ENCODE measurements around the gene PLCB2. TPM values are rescaled to one million over a fixed set of nuclear protein-coding genes. Genes with fewer than 3 reads are reported as not detected.

Gene PLCB2
- total and polyA plus RNA-seq, 9 of the 15 experiments (the other 6 are each of a cell fraction or from before 2014, with no cell fraction given), result 0.37 to 12.3 (median 8.0) TPM

DNA sequence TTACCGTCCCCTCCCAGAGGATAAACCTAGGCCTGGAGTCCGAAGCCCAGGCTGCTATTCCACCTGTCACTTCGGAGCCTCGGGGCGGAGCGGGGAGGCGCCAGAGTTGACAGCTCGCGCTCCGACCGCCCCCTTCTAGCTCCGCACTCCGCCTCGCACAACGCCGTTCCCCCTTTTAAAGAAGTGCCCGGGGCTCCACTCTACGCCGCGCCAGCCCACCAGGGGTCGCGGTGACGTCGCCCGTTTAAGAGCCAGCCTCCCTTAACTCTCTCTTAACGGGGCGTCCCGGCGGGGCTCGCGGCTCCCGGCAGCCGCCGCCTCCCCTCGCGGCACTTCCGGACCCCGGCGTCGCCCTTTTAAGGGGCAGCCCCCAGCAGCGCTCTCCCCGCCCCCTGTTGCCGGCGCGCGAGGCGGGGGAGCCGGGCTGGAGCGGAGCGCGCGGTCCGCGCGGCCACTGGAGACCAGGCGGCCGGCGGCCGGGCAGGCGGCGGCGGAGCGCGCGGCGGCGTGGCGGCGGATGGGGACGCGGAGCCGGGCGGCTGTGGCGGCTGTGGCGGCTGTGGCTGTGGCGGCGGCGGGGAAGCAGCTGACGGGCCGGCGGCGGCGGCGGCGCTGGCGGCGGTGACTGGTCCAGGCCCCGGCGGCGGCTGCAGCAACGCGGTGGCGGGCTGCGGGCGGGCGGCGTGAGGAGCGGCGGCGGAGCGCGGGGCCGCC lies 15.7 kb upstream of the PLCB2 start, which contains the start of gene INAFM2 (continued):
- TF ChIP-seq ZNF384 (IDR thresholded peaks at IDR 0.05; ENCODE audit: low read depth, low read length) (no peak), ZNF707 (CRISPR knock-in tag; conservative IDR thresholded peaks at IDR 0.05) (no peak), CBX2 (IDR thresholded peaks at IDR 0.05; ENCODE audit: insufficient read depth, low read length, poor library complexity, severe bottlenecking) (no peak), ZNF583 (CRISPR knock-in tag; IDR thresholded peaks at IDR 0.05) (no peak), ZBTB7A (IDR thresholded peaks at IDR 0.05; ENCODE audit: borderline replicate concordance, control insufficient read depth, low read depth, low read length) (peak; percentile 94), CCNT2 (IDR thresholded peaks at IDR 0.05; ENCODE audit: borderline replicate concordance, extremely low read depth, insufficient read length, low read depth, low read length) (peak; percentile 94), ZNF263 (CRISPR knock-in tag; IDR thresholded peaks at IDR 0.05; ENCODE audit: borderline replicate concordance) (peak; percentile 39; the same call in 1 of the 2 replicates), ZSCAN29 (IDR thresholded peaks at IDR 0.05) (no peak), KDM2B (CRISPR knock-in tag; IDR thresholded peaks at IDR 0.05) (0 out of 2 replicates have a peak, but pooled peaks have one; percentile 21), POLR3G (IDR thresholded peaks at IDR 0.05; ENCODE audit: extremely low read depth, insufficient read length, insufficient replicate concordance) (no peak), PHTF2 (CRISPR knock-in tag; IDR thresholded peaks at IDR 0.05) (no peak), ZBTB8A (IDR thresholded peaks at IDR 0.05; ENCODE audit: partially characterized antibody) (no peak), ILK (tag; IDR thresholded peaks at IDR 0.05; ENCODE audit: borderline replicate concordance, low read depth) (no peak), HNRNPH1 (optimal IDR thresholded peaks at IDR 0.05; ENCODE audit: low read depth, low read length) (no peak)
- TF ChIP-seq, protein P1, sequence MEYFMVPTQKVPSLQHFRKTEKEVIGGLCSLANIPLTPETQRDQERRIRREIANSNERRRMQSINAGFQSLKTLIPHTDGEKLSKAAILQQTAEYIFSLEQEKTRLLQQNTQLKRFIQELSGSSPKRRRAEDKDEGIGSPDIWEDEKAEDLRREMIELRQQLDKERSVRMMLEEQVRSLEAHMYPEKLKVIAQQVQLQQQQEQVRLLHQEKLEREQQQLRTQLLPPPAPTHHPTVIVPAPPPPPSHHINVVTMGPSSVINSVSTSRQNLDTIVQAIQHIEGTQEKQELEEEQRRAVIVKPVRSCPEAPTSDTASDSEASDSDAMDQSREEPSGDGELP (CRISPR knock-in tag; IDR thresholded peaks at IDR 0.05; ENCODE audit: borderline replicate concordance), result peak; percentile 86
- TF ChIP-seq, protein P2, sequence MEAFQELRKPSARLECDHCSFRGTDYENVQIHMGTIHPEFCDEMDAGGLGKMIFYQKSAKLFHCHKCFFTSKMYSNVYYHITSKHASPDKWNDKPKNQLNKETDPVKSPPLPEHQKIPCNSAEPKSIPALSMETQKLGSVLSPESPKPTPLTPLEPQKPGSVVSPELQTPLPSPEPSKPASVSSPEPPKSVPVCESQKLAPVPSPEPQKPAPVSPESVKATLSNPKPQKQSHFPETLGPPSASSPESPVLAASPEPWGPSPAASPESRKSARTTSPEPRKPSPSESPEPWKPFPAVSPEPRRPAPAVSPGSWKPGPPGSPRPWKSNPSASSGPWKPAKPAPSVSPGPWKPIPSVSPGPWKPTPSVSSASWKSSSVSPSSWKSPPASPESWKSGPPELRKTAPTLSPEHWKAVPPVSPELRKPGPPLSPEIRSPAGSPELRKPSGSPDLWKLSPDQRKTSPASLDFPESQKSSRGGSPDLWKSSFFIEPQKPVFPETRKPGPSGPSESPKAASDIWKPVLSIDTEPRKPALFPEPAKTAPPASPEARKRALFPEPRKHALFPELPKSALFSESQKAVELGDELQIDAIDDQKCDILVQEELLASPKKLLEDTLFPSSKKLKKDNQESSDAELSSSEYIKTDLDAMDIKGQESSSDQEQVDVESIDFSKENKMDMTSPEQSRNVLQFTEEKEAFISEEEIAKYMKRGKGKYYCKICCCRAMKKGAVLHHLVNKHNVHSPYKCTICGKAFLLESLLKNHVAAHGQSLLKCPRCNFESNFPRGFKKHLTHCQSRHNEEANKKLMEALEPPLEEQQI (IDR thresholded peaks at IDR 0.05), result no peak
- TF ChIP-seq, protein P3, sequence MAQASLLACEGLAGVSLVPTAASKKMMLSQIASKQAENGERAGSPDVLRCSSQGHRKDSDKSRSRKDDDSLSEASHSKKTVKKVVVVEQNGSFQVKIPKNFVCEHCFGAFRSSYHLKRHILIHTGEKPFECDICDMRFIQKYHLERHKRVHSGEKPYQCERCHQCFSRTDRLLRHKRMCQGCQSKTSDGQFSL (CRISPR knock-in tag; IDR thresholded peaks at IDR 0.05), result no peak
- TF ChIP-seq, protein P3 (tag; IDR thresholded peaks at IDR 0.05), result no peak; a peak in 1 of 4 replicates
- TF ChIP-seq, protein P4, sequence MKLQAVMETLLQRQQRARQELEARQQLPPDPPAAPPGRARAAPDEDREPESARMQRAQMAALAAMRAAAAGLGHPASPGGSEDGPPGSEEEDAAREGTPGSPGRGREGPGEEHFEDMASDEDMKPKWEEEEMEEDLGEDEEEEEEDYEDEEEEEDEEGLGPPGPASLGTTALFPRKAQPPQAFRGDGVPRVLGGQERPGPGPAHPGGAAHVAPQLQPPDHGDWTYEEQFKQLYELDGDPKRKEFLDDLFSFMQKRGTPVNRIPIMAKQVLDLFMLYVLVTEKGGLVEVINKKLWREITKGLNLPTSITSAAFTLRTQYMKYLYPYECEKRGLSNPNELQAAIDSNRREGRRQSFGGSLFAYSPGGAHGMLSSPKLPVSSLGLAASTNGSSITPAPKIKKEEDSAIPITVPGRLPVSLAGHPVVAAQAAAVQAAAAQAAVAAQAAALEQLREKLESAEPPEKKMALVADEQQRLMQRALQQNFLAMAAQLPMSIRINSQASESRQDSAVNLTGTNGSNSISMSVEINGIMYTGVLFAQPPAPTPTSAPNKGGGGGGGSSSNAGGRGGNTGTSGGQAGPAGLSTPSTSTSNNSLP (IDR thresholded peaks at IDR 0.05; ENCODE audit: borderline replicate concordance, low read depth, low read length), result no peak
